8988T (cell line): ENCODE data around the gene RFX4.
"Not testable (repeated sequence)": the region's sequence is repeated elsewhere in the genome, so short reads cannot be mapped to it uniquely, and the experiment has no call there.

Source experiments
- DNase-seq: peaks from one replicate; pipeline ENCODE4 v3.0.0; 2011

RFX4 gene

DNA sequence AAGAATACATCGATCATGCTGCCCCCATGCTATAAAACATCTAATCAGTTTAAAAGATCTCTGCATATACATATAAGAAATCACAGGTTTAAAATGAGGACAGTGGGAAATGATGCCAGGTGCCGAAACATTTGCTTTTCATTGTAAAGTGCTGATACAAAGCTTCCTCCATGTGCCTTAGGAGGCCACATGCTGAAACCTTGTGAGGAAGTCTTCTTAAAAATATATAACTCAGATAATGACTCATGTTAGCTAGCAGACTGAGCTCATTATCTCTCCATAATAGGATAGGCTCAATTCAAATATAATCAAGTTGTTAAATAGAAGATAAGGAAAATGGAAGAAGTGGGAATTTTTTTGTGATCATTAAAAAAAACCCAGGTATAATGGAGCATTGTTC lies 65.9 kb downstream of the RFX4 start:
- DNase-seq, result no peak

- no peak for DNase-seq
Observed at GRCh38 chr12:106651552-106651951, 68.7 kb downstream of the RFX4 start.

DNA sequence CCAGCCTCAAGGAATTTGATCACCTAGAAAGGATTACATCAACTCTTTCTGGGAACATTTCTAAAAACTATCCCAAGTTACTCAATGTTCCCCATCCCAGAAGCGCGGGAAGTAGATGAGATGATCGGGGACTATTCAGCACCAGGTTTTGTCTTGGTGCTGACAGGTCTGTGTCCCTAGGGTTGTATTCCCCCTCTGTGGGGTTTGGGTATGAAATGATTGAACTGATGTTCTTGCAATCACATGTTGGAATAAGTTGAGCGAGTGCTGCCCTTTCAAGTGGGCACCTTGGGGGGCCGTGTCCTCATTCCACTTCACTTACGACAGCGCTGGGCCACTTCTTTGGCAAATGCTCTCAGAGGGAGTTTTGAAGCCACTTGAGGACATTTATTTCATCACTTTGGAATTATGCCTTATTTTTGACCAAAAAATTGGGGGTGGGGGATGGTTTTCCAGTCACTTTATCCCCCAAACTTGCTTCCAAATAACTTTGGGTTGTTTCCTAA lies 69.8 kb downstream of the RFX4 start:
- DNase-seq, result no peak

DNA sequence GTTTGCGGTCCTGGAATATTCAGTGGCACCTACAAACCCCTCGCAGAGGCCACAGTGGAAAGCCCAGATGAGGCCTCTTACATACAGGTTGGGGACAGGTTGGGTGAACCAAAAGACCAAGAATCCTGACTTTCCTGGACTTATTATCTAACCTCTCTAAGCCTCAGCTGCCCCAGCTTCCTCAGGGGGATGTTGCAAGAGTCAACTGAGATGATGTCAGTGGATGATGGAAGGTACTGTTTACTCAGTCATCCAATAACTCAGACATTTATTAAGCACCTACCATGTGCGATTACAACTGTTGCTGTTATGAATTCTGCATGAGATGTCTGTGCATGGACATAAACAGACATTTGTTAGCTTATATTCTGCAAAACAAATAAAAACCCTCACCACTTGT lies 72.8 kb downstream of the RFX4 start:
- no peak for DNase-seq

DNA sequence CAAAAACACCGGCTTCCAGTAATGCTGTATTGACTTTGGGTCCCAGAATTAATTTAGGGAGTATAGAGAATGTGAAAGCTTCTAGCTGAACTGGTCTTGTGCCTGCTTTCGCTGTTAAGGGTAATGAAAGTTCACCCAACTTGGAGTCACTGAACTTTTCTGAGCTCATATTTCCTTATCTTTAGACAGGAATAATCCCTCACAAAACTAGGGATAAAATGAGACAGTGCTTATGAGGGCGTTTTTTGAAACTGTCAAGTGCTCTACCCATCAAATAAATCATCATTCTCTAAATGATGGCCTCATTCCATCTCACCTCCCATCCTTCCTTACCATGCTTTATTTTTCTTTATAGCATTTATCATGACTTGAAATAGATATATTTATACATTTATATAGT lies 74.7 kb downstream of the RFX4 start:
- no peak for DNase-seq

GRCh38 chr12:106663385-106663784 lies 80.6 kb downstream of the RFX4 start:
- DNase-seq, result no peak

- no peak for DNase-seq
Observed at GRCh38 chr12:106669216-106669615, 86.4 kb downstream of the RFX4 start.

DNA sequence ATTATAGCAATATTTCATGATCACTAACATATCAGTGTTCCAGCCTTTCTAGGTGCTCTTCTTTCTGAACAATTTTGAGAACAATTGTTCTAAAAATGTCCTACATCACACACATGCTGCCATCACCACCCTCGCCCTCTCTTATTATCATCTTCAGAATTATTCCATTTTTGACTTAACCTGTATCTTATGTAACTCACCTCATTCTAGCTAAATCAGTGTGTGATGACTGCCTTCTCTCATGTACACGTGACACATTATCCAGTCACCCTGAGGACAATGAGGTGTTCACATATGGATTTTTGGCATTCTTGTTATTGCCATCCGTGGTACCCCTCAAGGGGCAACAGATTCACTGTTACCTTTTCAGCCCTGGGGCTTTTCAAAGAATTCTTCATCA lies 87.3 kb downstream of the RFX4 start:
- no peak for DNase-seq

GRCh38 chr12:106671840-106672239 lies 89.0 kb downstream of the RFX4 start:
- DNase-seq, result no peak

GRCh38 chr12:106672314-106673025 lies 89.7 kb downstream of the RFX4 start:
- DNase-seq, result no peak

GRCh38 chr12:106673141-106673540 lies 90.3 kb downstream of the RFX4 start:
- no peak for DNase-seq

- no peak for DNase-seq
Observed at GRCh38 chr12:106675651-106676435, 93.0 kb downstream of the RFX4 start.

DNA sequence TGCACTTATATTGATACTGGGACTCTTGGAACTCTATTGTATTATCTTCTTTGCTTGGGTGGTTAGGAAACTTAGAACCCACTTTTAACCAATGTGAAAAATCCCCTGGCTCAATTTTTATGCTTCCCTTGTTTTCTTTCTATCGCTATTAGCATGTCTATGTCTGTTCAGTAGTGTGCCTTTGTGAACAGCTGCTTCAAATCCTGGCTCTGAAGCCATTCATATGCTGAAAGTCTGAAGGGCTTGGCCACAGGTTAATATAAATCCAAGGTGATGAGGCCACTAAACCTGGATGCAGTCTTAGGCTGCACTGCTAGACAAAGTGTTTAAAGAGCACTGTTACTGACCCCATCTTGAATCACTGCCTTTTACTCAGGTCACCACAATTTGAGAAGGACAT lies 96.8 kb downstream of the RFX4 start:
- no peak for DNase-seq

GRCh38 chr12:106680280-106680679 lies 97.5 kb downstream of the RFX4 start:
- no peak for DNase-seq

- no peak for DNase-seq
Observed at GRCh38 chr12:106681210-106681609, 98.4 kb downstream of the RFX4 start.

- DNase-seq, result no peak
Observed at GRCh38 chr12:106682594-106683234, 99.9 kb downstream of the RFX4 start.

DNA sequence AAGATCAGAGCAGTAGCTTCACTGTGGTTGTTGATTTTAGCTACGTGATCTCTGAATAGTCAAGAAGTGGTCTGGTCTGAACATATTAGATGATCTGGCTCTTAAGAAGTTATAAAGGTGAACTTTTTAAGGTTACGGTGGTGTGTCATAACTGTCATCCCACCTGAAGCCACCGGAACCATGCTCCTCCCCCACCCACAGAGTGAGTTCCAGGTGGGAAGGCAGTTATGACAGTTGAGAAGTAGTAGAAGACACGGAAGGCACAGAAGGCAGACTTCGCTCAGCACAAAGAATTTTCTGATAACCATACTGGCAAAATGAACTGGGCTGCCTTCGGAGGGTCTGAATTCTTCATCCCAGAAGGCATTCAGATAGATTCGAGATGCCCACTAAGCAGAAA lies 101.7 kb downstream of the RFX4 start:
- no peak for DNase-seq

DNA sequence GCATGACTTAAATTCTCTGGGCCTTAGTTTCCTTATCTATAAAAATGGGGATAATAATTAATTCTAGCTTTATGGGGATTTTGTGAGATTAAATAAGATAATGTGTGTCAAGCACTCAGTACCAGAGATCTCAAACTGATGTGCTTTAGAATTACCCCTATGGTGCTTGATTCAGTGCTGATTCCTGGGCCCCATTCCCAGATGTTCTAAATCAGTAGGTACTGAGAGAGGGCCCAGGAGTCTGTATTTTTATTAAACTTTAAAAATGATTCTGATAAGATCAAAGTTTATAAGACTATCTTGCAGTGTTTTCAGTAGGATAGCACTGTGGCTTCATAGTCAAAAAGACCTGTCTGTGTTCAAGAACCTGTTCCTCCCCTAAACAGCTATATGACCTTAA lies 102.6 kb downstream of the RFX4 start:
- no peak for DNase-seq

DNA sequence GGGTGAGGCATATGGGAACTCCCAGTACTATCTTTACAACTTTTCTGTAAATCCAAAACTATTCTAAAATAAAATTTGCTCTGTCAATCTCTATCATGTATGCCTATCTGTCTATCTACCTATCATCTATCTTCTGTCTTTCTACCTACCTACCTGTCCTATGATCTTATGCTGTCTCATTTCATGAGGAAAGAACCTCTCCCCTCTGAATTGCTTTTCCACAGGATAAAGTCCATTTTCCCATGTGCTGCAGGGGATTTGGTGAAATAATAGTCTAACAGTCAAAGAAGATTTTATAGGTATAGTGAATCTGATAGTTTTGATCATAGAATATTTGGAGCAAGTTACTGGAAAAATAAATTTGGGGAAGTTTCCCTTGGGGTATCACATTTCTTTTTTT lies 104.9 kb downstream of the RFX4 start:
- DNase-seq, result no peak

GRCh38 chr12:106690569-106691305 lies 107.9 kb downstream of the RFX4 start:
- DNase-seq, result no peak

DNA sequence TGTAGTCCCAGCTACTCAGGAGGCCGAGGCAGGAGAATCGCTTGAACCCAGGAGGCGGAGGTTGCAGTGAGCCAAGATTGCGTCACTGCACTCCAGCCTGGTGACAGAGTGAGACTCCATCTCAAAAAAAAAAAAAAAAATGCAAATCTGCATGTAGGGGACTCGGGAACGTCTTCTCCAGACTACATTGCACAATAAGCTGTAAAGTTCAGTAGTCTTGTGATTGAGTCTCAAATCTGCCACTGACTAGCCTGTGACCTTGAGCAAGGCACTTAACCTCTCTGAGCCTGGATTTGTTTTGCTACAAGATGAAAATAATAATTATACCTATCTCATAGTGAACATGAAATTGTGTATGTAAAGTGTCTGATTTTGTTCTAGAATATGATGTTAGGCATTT lies 109.2 kb downstream of the RFX4 start:
- DNase-seq, result not testable (repeated sequence)

GRCh38 chr12:106692896-106693820 lies 110.4 kb downstream of the RFX4 start:
- DNase-seq, result no peak
